ENCODE data around the gene MCOLN3.

Gene MCOLN3

GRCh38 chr1:84973498-84974334, 74.6 kb downstream of the MCOLN3 start:
- Histone ChIP-seq H3K9me3 (ENCODE audit: control insufficient read depth, insufficient read depth, low read length) (no peaks in the 10 kb centered on the region), H4K20me1 (ENCODE audit: control insufficient read depth, insufficient read depth, low read depth, low read length) (no peaks in the 10 kb centered on the region), H3K9me2 (replicated peaks; ENCODE audit: control insufficient read depth, low read length) (no peaks in the 10 kb centered on the region), H3K4me1 (ENCODE audit: control insufficient read depth, low read length) (peaks cover 44% of the 10 kb centered on the region), H3K4me3 (ENCODE audit: low read length) (no peak overlapping the region), H3K4me2 (ENCODE audit: low read length) (peak overlapping the region; percentile 11; the same call in 1 of the 2 replicates), H3F3A (ENCODE audit: control insufficient read depth, insufficient read depth) (no peaks in the 10 kb centered on the region), H3K27me3 (ENCODE audit: control insufficient read depth, low read length) (no peaks in the 10 kb centered on the region), H3K36me3 (ENCODE audit: control insufficient read depth, low read length) (peaks cover 21% of the 10 kb centered on the region), H3K27ac (ENCODE audit: low read depth, low read length) (no peak overlapping the region), H3K79me2 (ENCODE audit: control insufficient read depth, low read length) (peaks cover 74% of the 10 kb centered on the region)
- TF ChIP-seq CTCF (IDR thresholded peaks at IDR 0.05; ENCODE audit: low read depth, low read length, poor library complexity, severe bottlenecking), result no peak

- Histone ChIP-seq H3K27me3 (ENCODE audit: control insufficient read depth, low read length) (no peaks in the 10 kb centered on the region), H3K36me3 (ENCODE audit: control insufficient read depth, low read length) (peaks cover 24% of the 10 kb centered on the region), H3K9me3 (ENCODE audit: control insufficient read depth, insufficient read depth, low read length) (no peaks in the 10 kb centered on the region), H3K4me1 (ENCODE audit: control insufficient read depth, low read length) (peaks cover 44% of the 10 kb centered on the region), H3K4me2 (ENCODE audit: low read length) (peak overlapping the region; percentile 6; the same call in 1 of the 2 replicates), H3K27ac (ENCODE audit: low read depth, low read length) (no peak overlapping the region), H3K79me2 (ENCODE audit: control insufficient read depth, low read length) (peaks cover 63% of the 10 kb centered on the region), H3K4me3 (ENCODE audit: low read length) (no peak overlapping the region), H4K20me1 (ENCODE audit: control insufficient read depth, insufficient read depth, low read depth, low read length) (no peaks in the 10 kb centered on the region), H3K9me2 (replicated peaks; ENCODE audit: control insufficient read depth, low read length) (no peaks in the 10 kb centered on the region), H3F3A (ENCODE audit: control insufficient read depth, insufficient read depth) (no peaks in the 10 kb centered on the region)
- no peak for TF ChIP-seq CTCF (IDR thresholded peaks at IDR 0.05; ENCODE audit: low read depth, low read length, poor library complexity, severe bottlenecking)
- no peak for TF ChIP-seq EZH2phosphoT487 (IDR thresholded peaks at IDR 0.05; ENCODE audit: borderline replicate concordance, low read length)
Measured at GRCh38 chr1:84972377-84972987, 75.8 kb downstream of the MCOLN3 start.

- Histone ChIP-seq H3K4me1 (ENCODE audit: control insufficient read depth, low read length) (peaks cover 44% of the 10 kb centered on the region), H3K79me2 (ENCODE audit: control insufficient read depth, low read length) (peaks cover 57% of the 10 kb centered on the region), H3K4me2 (ENCODE audit: low read length) (peak overlapping the region; percentile 6; the same call in 1 of the 2 replicates), H3K27ac (ENCODE audit: low read depth, low read length) (no peak overlapping the region), H3F3A (ENCODE audit: control insufficient read depth, insufficient read depth) (no peaks in the 10 kb centered on the region), H3K4me3 (ENCODE audit: low read length) (no peak overlapping the region), H3K9me2 (replicated peaks; ENCODE audit: control insufficient read depth, low read length) (no peaks in the 10 kb centered on the region), H3K27me3 (ENCODE audit: control insufficient read depth, low read length) (no peaks in the 10 kb centered on the region), H4K20me1 (ENCODE audit: control insufficient read depth, insufficient read depth, low read depth, low read length) (no peaks in the 10 kb centered on the region), H3K36me3 (ENCODE audit: control insufficient read depth, low read length) (peaks cover 24% of the 10 kb centered on the region), H3K9me3 (ENCODE audit: control insufficient read depth, insufficient read depth, low read length) (no peaks in the 10 kb centered on the region)
- no peak for TF ChIP-seq EZH2phosphoT487 (IDR thresholded peaks at IDR 0.05; ENCODE audit: borderline replicate concordance, low read length)
- TF ChIP-seq CTCF (IDR thresholded peaks at IDR 0.05; ENCODE audit: low read depth, low read length, poor library complexity, severe bottlenecking), result no peak
Measured at GRCh38 chr1:84971957-84972356, 76.3 kb downstream of the MCOLN3 start.
